Stomach (tissue), 4 donors: ENCODE measurements around the gene IFNAR1.

Experiments used
- POLR2A ChIP-seq, 4 donors: fragments of 450-650 bp; IDR thresholded peaks; one replicate each; pipeline ENCODE4 v1.6.1; 2016; ENCODE audit warnings: antibody characterized with exemption in 4 of 4, control low read depth in 2 of 4, mild to moderate bottlenecking in 1 of 4, moderate library complexity in 1 of 4
- POLR2AphosphoS5 ChIP-seq, 3 donors: sonication (generic); formaldehyde crosslinking; IDR thresholded peaks; one replicate each; pipeline ENCODE4 v1.6.1; 2016; ENCODE audit warnings: antibody characterized with exemption in 3 of 3
- TF ChIP-seq, protein P1 (sequence below), 7 experiments: fragments of 450-650 bp in 4 of 7; fragments of 200-600 bp in 3 of 7; sonication (generic) in 3 of 7; IDR thresholded peaks; one replicate each; pipeline ENCODE4 v1.5.1; 2016 to 2019; ENCODE audit warnings: antibody characterized with exemption in 7 of 7, control low read depth in 2 of 7, mild to moderate bottlenecking in 1 of 7

DNA sequence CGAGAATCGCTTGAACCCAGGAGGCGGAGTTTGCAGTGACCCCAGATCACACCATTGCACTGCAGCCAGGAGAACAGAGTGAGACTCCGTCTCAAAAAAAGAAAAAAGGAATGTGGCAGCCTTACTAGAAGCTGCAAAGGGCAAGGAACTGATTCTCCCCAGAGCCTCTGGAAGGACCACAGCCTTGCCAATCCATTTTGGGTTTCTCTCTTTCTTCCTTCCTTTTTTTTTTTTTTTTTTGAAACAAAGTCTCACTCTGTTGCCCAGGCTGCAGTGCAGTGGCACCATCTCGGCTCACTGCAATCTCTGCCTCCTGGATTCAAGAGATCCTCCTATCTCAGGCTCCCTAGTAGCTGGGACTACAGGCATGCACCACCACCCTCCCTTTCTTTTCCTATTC is 68.6 kb downstream of the IFNAR1 start:
- TF ChIP-seq, protein P1, sequence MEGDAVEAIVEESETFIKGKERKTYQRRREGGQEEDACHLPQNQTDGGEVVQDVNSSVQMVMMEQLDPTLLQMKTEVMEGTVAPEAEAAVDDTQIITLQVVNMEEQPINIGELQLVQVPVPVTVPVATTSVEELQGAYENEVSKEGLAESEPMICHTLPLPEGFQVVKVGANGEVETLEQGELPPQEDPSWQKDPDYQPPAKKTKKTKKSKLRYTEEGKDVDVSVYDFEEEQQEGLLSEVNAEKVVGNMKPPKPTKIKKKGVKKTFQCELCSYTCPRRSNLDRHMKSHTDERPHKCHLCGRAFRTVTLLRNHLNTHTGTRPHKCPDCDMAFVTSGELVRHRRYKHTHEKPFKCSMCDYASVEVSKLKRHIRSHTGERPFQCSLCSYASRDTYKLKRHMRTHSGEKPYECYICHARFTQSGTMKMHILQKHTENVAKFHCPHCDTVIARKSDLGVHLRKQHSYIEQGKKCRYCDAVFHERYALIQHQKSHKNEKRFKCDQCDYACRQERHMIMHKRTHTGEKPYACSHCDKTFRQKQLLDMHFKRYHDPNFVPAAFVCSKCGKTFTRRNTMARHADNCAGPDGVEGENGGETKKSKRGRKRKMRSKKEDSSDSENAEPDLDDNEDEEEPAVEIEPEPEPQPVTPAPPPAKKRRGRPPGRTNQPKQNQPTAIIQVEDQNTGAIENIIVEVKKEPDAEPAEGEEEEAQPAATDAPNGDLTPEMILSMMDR (IDR thresholded peaks at IDR 0.05): no peak
- TF ChIP-seq POLR2AphosphoS5 (IDR thresholded peaks at IDR 0.05) (no peak), POLR2A (IDR thresholded peaks at IDR 0.05) (no peak)
